ENCODE data around the gene KCNJ6. TPM values are rescaled to one million over a fixed set of nuclear protein-coding genes. Genes with fewer than 3 reads are reported as not detected.

KCNJ6 gene
- total RNA-seq, 1 donor from 2014 or later: 0.75 TPM

GRCh38 chr21:37915941-37916309, 332 bp downstream of the KCNJ6 start:
- H3K9me3 Mint-ChIP-seq: no peaks in the 10 kb centered on the region
- H3K4me1 Mint-ChIP-seq: peaks cover 31% of the 10 kb centered on the region
- no peak overlapping the region for H3K27ac Mint-ChIP-seq (ENCODE audit: unreplicated experiment)
- peaks cover 85% of the 10 kb centered on the region for H3K27me3 Mint-ChIP-seq (ENCODE audit: low read depth)
- H3K4me3 Mint-ChIP-seq: peak overlapping the region; percentile 88
- TF ChIP-seq CTCF (conservative IDR thresholded peaks at IDR 0.05): no peak
- H3K36me3 Mint-ChIP-seq (ENCODE audit: low read depth): no peaks in the 10 kb centered on the region
- DNase-seq (ENCODE audit: low read depth, low spot score): no peak

GRCh38 chr21:37915497-37915911, 753 bp downstream of the KCNJ6 start:
- no peak overlapping the region for H3K27ac Mint-ChIP-seq (ENCODE audit: unreplicated experiment)
- peaks cover 86% of the 10 kb centered on the region for H3K27me3 Mint-ChIP-seq (ENCODE audit: low read depth)
- H3K4me3 Mint-ChIP-seq: peak overlapping the region; percentile 88
- DNase-seq (ENCODE audit: low read depth, low spot score): no peak
- H3K9me3 Mint-ChIP-seq: no peaks in the 10 kb centered on the region
- TF ChIP-seq CTCF (conservative IDR thresholded peaks at IDR 0.05): no peak
- no peaks in the 10 kb centered on the region for H3K36me3 Mint-ChIP-seq (ENCODE audit: low read depth)
- H3K4me1 Mint-ChIP-seq: peaks cover 31% of the 10 kb centered on the region

- H3K4me1 Mint-ChIP-seq: peaks cover 31% of the 10 kb centered on the region
- peaks cover 78% of the 10 kb centered on the region for H3K27me3 Mint-ChIP-seq (ENCODE audit: low read depth)
- H3K36me3 Mint-ChIP-seq (ENCODE audit: low read depth): no peaks in the 10 kb centered on the region
- TF ChIP-seq CTCF (conservative IDR thresholded peaks at IDR 0.05): no peak
- H3K27ac Mint-ChIP-seq (ENCODE audit: unreplicated experiment): no peak overlapping the region
- no peak for DNase-seq (ENCODE audit: low read depth, low spot score)
- peak overlapping the region; percentile 25 for H3K4me3 Mint-ChIP-seq
- H3K9me3 Mint-ChIP-seq: no peaks in the 10 kb centered on the region
Observed at GRCh38 chr21:37912616-37913015, 3.6 kb downstream of the KCNJ6 start.

- no peak overlapping the region for H3K4me3 Mint-ChIP-seq
- peaks cover 55% of the 10 kb centered on the region for H3K27me3 Mint-ChIP-seq (ENCODE audit: low read depth)
- no peak for DNase-seq (ENCODE audit: low read depth, low spot score)
- H3K9me3 Mint-ChIP-seq: no peaks in the 10 kb centered on the region
- no peak overlapping the region for H3K27ac Mint-ChIP-seq (ENCODE audit: unreplicated experiment)
- peaks cover 12% of the 10 kb centered on the region for H3K4me1 Mint-ChIP-seq
- H3K36me3 Mint-ChIP-seq (ENCODE audit: low read depth): no peaks in the 10 kb centered on the region
- peak; percentile 38 for TF ChIP-seq CTCF (conservative IDR thresholded peaks at IDR 0.05)
Observed at GRCh38 chr21:37909936-37910335, 6.3 kb downstream of the KCNJ6 start.

- H3K27ac Mint-ChIP-seq (ENCODE audit: unreplicated experiment): no peak overlapping the region
Observed at GRCh38 chr21:37908691-37909090, 7.6 kb downstream of the KCNJ6 start.

More at GRCh38 chr21:37908691-37909090, 7.6 kb downstream of the KCNJ6 start:
- no peak for TF ChIP-seq CTCF (conservative IDR thresholded peaks at IDR 0.05)
- Mint-ChIP-seq H3K9me3 (no peaks in the 10 kb centered on the region), H3K4me1 (peaks cover 2% of the 10 kb centered on the region), H3K4me3 (no peak overlapping the region), H3K36me3 (ENCODE audit: low read depth) (no peaks in the 10 kb centered on the region), H3K27me3 (ENCODE audit: low read depth) (peaks cover 43% of the 10 kb centered on the region)
- DNase-seq (ENCODE audit: low read depth, low spot score): no peak

Data from neural crest cell (in vitro differentiated cells).